K562 (cell line): ENCODE results near the gene FAM78A.

Experiments used
- OTX1 ChIP-seq: fragments of 450-650 bp; formaldehyde crosslinking; IDR thresholded peaks from 2 replicates; pipeline ENCODE4 v1.4.0; 2022; ENCODE audit warnings: mild to moderate bottlenecking
- ZZZ3 ChIP-seq: fragments of 450-650 bp; IDR thresholded peaks from 2 replicates; pipeline ENCODE4 v1.6.1; 2016; ENCODE audit warnings: antibody characterized with exemption, mild to moderate bottlenecking, moderate library complexity

DNA sequence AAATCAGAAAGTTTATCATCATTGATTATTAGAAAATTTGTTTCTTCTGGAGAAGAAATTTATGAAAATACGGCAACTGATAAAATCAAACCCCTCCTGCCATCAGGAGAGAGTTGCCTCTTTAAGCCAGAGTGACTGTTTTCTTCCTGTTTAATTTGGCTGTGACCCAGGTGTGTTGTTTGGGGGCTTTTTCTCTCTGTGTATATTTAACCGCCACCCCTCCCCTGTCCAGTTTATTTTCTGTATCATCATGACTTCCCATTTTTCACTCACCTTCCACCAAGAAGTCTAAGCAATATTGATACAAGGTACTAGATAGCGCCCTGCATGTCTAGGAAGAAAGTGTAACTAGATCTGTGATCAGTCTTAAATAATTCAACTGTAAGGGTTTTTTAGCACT, 50.1 kb downstream of the FAM78A start:
- TF ChIP-seq ZZZ3, result no peak
- TF ChIP-seq OTX1 (CRISPR knock-in tag), result no peak
